Gastrocnemius medialis (tissue), 4 donors: ENCODE measurements around the gene NOX3.

ENCODE experiments used
- CTCF ChIP-seq, 5 experiments: fragments of 450-650 bp in 3 of 5; fragments of 200-600 bp in 2 of 5; sonication (generic) in 2 of 5; IDR thresholded peaks in 4 of 5; conservative IDR thresholded peaks in 1 of 5; 1 replicate in 4 of 5; 2 replicates in 1 of 5; pipeline ENCODE4 v1.5.1; 2016 to 2019; ENCODE audit warnings: antibody characterized with exemption in 5 of 5, mild to moderate bottlenecking in 3 of 5, moderate library complexity in 3 of 5
- POLR2A ChIP-seq, 2 donors: fragments of 450-650 bp; IDR thresholded peaks; one replicate each; pipeline ENCODE4 v1.6.1; 2017; ENCODE audit warnings: antibody characterized with exemption in 2 of 2, mild to moderate bottlenecking in 2 of 2, moderate library complexity in 2 of 2

- TF ChIP-seq CTCF (IDR thresholded peaks at IDR 0.05 in 4 of 5, conservative IDR thresholded peaks at IDR 0.05 in 1 of 5) = no peak
- no peak for TF ChIP-seq POLR2A (IDR thresholded peaks at IDR 0.05)
Observed at GRCh38 chr6:155504848-155505607, 49.4 kb upstream of the NOX3 start.
